ENCODE measurements around the gene EIF2D. TPM values are rescaled to one million over a fixed set of nuclear protein-coding genes. Genes with fewer than 3 reads are reported as not detected.
"Not testable (repeated sequence)": the region's sequence is repeated elsewhere in the genome, so short reads cannot be mapped to it uniquely, and the experiment has no call there.

The EIF2D gene
- total RNA-seq, 2 donors from 2014 or later = 40.5 to 41.1 TPM

GRCh38 chr1:206635080-206635977, 23.1 kb upstream of the EIF2D start, which contains the start of gene DYRK3:
Gene DYRK3 (plus strand): TSS chr1:206635536. CDS start chr1:206635704, 168 bp downstream.
- H3K4me3 ChIP-seq = peak within 1 kb of the TSS; percentile 88
- no peaks in the 10 kb centered on the region for H3K27me3 ChIP-seq (replicated peaks; ENCODE audit: insufficient read depth)
- H3K9me3 ChIP-seq = no peaks in the 10 kb centered on the region
- H3K27ac ChIP-seq = peak within 1 kb of the TSS; percentile 16 to 61
- peak; percentile 22 for TF ChIP-seq CTCF (IDR thresholded peaks at IDR 0.05)
- no peaks in the 10 kb centered on the region for H3K36me3 ChIP-seq
- ATAC-seq (ENCODE audit: insufficient number of reproducible peaks, low FRiP score, low read depth) (peak; percentile 56), DNase-seq (ENCODE audit: low spot score) (peak; percentile 68)
- H3K4me1 ChIP-seq (ENCODE audit: control insufficient read depth in 1 of 2, low read depth in 2 of 2) = peaks cover 20 to 26% of the 10 kb centered on the region in 2 donors

GRCh38 chr1:206634365-206635079, 22.3 kb upstream of the EIF2D start:
- Histone ChIP-seq H3K4me1 (ENCODE audit: control insufficient read depth in 1 of 2, low read depth in 2 of 2) (peaks cover 20 to 26% of the 10 kb centered on the region in 2 donors), H3K27ac (peak overlapping the region; percentile 16 to 61), H3K9me3 (no peaks in the 10 kb centered on the region), H3K27me3 (replicated peaks; ENCODE audit: insufficient read depth) (no peaks in the 10 kb centered on the region), H3K36me3 (no peaks in the 10 kb centered on the region), H3K4me3 (peak overlapping the region; percentile 88)
- ATAC-seq (ENCODE audit: insufficient number of reproducible peaks, low FRiP score, low read depth) = peak; percentile 79
- peak; percentile 83 for TF ChIP-seq CTCF (IDR thresholded peaks at IDR 0.05)
- peak; percentile 67 for DNase-seq (ENCODE audit: low spot score)

GRCh38 chr1:206633708-206634121, 21.4 kb upstream of the EIF2D start:
- DNase-seq (ENCODE audit: low spot score) (peak; percentile 15), ATAC-seq (ENCODE audit: insufficient number of reproducible peaks, low FRiP score, low read depth) (no peak)
- Histone ChIP-seq H3K9me3 (no peaks in the 10 kb centered on the region), H3K27ac (no peak overlapping the region), H3K27me3 (replicated peaks; ENCODE audit: insufficient read depth) (no peaks in the 10 kb centered on the region), H3K4me1 (ENCODE audit: control insufficient read depth in 1 of 2, low read depth in 2 of 2) (peaks cover 20 to 26% of the 10 kb centered on the region in 2 donors), H3K36me3 (no peaks in the 10 kb centered on the region), H3K4me3 (no peak overlapping the region)
- TF ChIP-seq CTCF (IDR thresholded peaks at IDR 0.05) = no peak

- no peak overlapping the region for H3K27ac ChIP-seq
- no peaks in the 10 kb centered on the region for H3K27me3 ChIP-seq (replicated peaks; ENCODE audit: insufficient read depth)
- peak; percentile 11 for TF ChIP-seq CTCF (IDR thresholded peaks at IDR 0.05)
- DNase-seq (ENCODE audit: low spot score) = no peak
- H3K4me1 ChIP-seq (ENCODE audit: control insufficient read depth in 1 of 2, low read depth in 2 of 2) = peaks cover 10 to 11% of the 10 kb centered on the region in 2 donors
- H3K9me3 ChIP-seq = no peaks in the 10 kb centered on the region
- no peak for ATAC-seq (ENCODE audit: insufficient number of reproducible peaks, low FRiP score, low read depth)
- no peak overlapping the region for H3K4me3 ChIP-seq
- no peaks in the 10 kb centered on the region for H3K36me3 ChIP-seq
Observed at GRCh38 chr1:206631085-206631509, 18.8 kb upstream of the EIF2D start.

GRCh38 chr1:206628916-206629315, 16.7 kb upstream of the EIF2D start:
- no peaks in the 10 kb centered on the region for H3K27me3 ChIP-seq (replicated peaks; ENCODE audit: insufficient read depth)
- no peaks in the 10 kb centered on the region for H3K36me3 ChIP-seq
- DNase-seq (ENCODE audit: low spot score) (no peak), ATAC-seq (ENCODE audit: insufficient number of reproducible peaks, low FRiP score, low read depth) (no peak)
- no peaks in the 10 kb centered on the region for H3K9me3 ChIP-seq
- no peak for TF ChIP-seq CTCF (IDR thresholded peaks at IDR 0.05)
- H3K27ac ChIP-seq = no peak overlapping the region
- no peak overlapping the region for H3K4me3 ChIP-seq
- H3K4me1 ChIP-seq (ENCODE audit: control insufficient read depth in 1 of 2, low read depth in 2 of 2) = peaks cover 0 to 3% of the 10 kb centered on the region in 2 donors

GRCh38 chr1:206626396-206626795, 14.1 kb upstream of the EIF2D start:
- H3K36me3 ChIP-seq; H3K27me3 ChIP-seq (replicated peaks; ENCODE audit: insufficient read depth); ATAC-seq (ENCODE audit: insufficient number of reproducible peaks, low FRiP score, low read depth): not testable (repeated sequence)

More at GRCh38 chr1:206626396-206626795, 14.1 kb upstream of the EIF2D start:
- H3K4me1 ChIP-seq (ENCODE audit: control insufficient read depth in 1 of 2, low read depth in 2 of 2); H3K4me3 ChIP-seq; H3K9me3 ChIP-seq; DNase-seq (ENCODE audit: low spot score); H3K27ac ChIP-seq: not testable (repeated sequence)

Measured in thoracic aorta (tissue), 2 donors.